GM21723 (cell line): ENCODE results near the gene ENTPD8.

Experiments used
- ATAC-seq: cut with Tn5 transposase; IDR thresholded peaks from one replicate; pipeline ENCODE4 v1.9.1; 2021; ENCODE audit warnings: mild to moderate bottlenecking, moderate library complexity; ENCODE audit not compliant: unreplicated experiment

ENTPD8 gene, protein sequence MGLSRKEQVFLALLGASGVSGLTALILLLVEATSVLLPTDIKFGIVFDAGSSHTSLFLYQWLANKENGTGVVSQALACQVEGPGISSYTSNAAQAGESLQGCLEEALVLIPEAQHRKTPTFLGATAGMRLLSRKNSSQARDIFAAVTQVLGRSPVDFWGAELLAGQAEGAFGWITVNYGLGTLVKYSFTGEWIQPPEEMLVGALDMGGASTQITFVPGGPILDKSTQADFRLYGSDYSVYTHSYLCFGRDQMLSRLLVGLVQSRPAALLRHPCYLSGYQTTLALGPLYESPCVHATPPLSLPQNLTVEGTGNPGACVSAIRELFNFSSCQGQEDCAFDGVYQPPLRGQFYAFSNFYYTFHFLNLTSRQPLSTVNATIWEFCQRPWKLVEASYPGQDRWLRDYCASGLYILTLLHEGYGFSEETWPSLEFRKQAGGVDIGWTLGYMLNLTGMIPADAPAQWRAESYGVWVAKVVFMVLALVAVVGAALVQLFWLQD

DNA sequence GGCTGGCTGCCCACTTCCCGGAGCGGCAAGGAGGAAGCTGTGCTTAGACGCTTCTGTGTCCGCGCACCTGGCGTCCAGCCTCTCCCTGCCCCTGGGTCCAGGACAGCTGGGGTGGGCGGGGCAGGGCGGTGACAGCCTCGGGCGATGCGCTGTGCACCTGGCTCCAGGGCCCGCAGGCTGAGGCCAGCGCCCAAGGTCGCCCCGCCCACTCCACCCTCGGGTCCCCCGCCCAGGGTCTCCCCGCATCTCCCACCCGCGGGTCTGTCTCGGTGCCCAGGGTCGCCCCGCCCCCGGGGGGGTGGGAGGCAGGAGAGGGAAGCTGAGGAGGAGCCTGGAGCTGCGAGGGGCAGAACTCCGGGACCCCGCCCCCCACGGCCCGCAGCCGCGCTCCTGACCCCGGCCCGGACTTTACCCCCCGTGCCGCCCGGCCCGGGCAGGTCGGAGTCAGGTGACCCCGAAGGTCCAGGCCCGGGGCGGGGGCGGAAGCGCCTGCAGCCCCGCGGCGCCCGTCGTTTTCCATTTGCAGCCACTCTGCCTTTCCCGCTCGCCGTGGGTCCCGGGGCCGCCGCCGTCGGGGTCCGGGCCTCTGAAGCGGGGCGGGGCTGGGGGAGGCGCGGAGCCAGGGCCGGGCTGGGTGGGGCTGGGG, at the start of gene ENTPD8:
Gene ENTPD8, minus strand, starts transcription at position 69 of the 646 bp plus-strand sequence. CDS start 3,072 bp downstream, outside the sequence.
- ATAC-seq, result no peak

DNA sequence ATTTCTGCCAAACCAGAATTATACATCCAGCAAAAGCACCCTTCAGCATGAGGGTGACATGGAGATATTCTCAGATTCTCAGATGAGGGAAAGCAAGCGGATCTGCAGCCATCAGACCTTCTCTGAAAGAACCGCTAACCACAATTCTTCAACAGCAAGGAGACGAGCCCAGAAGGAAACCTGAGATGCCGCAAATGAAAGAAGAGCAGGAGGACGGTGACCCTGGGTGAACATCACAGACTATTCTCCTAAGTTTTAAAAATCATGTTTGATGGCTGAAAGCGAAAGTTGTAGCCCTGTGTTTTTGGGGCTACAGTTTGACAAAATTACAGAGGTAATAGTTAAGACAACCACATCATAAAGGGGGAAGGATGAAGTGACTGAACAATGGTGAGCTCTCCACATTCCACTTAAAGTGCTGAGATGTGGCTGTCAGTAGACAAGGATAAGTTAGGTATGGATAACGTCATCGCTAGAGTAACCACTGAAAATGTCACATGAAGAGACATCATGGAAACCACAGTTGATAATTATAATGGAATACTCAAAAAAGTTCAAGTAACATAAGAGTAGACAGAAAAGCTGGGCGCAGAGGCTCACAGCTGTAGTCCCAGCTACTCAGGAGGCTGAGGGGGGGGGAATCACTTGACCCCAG, 49.5 kb upstream of the ENTPD8 start:
- ATAC-seq, result no peak

DNA sequence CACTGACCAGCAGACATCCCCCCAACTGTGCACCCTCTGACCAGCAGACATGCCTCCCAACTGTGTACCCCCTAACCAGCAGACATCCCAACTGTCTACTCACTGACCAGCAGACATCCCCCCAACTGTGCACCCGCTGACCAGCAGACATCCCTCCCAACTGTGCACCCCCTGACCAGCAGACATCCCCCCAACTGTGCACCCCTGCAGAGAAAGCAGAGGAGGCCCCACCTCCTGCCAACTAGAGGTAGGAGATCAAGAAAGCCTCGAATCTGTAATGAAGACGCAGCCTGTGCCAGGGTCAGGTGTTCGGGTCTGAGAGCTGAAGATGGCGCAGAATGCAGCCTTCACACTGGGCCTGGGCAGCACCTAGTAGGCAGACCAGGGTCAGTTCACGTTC, 47.7 kb upstream of the ENTPD8 start:
- ATAC-seq, result no peak

DNA sequence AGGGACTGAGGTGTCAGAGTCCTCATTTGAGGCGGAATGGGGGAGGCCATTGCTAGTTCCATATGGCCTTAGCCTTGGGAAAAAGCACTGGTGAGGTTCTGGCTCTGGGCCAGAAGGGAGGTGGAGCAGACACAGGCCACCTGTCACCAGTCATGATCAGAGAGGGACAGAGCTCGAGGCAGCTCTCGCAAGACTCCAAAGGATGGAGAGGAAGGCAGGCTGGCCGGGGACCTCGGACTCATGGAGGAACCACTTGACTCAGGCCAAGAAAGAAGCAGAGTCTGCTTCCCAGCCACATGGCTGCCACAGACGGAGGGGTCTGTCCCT, 47.1 kb upstream of the ENTPD8 start:
- ATAC-seq, result no peak

DNA sequence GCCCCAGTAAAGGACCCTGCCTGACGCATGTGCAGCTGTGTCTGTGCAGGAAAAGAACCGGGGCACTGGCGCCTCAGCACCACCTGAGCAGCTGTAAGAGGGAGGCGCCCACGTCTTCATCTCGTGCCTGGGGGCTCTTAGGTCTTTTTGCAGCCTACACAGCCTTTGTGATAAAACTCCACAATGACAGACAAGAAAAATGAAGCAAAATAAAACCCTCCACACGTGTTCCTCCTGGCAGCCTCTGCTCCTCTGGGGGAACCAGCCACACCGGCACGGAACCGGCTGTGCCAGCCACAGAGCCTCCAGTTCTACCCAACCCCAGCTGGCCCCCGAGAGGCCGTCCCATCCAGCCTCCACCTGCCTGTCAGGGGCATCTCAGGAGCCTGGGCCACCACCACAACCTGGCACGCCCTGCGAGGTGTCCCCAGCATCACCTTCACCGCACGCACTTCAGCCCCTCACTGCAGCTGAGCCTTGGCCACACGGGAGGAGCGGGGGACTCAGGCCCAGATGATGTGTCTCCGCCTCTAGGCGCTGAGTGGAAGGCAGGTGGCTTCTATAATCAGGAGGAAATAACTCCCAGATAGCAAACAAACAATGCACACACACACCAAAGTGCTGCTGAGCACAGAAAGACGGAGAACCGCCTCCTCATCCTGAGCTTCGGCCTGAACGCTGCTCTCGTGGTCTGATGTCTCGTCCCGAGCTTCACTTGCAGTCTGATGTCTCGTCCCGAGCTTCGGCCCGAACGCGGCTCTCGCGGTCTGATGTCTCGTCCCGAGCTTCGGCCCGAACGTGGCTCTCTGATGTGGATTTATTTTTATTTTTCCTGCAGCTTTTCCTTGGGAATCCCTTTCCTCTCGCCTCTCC, 46.5 kb upstream of the ENTPD8 start:
- no peak for ATAC-seq

DNA sequence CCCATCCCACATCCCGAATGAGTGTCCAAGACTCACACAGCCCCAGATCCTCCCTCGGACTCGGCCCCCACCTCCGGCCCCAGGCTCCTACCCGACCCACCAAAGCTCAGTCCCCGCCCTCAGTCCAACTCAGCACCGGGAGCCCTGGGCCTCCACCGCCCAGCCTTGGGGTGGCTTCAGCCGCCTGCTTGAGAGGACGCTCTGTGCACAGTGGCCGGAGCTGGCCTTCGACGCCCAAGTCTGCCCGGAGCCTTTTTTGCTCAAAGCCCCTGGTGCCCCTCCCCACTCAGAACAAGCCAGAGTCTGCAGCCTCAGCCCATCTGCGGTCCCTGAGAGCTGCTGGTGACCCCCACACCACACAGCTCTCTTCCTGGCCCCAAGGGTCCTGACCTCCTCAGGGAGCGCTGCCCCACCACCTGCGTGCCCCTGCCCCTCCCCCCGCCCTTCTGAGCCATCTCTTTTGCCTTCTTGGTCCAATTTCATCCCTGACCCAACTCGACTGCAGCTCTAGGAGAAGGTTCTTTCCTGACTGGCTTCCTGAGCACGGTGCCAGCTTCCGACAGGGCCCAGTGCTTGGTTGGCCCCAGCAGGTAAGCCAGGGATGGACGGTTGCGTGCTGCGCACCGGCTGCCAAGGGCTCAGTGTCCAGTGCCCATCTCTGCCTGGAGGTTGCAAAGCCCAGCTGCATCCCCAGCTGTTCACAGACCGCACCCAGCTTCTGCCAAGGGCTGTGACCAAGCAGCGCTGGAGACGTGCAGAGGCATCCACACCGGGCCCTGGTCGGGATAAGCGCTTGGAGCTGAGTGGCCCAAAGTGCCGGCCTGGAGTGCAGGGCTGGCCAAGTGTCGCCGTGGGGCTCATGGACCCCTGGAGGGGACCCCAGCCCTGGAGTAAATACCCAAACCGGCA, 45.6 kb upstream of the ENTPD8 start:
- ATAC-seq, result no peak

DNA sequence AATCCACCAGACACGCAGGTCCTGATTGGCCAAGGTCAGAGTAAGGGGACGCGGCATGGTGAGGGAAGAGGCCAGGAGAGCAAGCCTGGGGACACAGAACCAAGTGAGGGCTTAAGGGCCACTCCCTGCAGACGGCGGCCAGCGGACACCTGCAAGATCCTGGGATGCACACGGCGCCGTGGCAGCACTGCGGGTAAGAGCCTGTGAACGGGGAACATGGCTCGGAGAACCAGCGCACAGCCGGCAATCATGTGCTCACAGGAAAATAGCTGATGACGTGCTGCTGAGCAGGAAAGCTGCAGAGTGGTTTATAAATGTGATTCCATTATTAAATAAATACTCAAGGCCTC, 45.0 kb upstream of the ENTPD8 start:
- no peak for ATAC-seq

DNA sequence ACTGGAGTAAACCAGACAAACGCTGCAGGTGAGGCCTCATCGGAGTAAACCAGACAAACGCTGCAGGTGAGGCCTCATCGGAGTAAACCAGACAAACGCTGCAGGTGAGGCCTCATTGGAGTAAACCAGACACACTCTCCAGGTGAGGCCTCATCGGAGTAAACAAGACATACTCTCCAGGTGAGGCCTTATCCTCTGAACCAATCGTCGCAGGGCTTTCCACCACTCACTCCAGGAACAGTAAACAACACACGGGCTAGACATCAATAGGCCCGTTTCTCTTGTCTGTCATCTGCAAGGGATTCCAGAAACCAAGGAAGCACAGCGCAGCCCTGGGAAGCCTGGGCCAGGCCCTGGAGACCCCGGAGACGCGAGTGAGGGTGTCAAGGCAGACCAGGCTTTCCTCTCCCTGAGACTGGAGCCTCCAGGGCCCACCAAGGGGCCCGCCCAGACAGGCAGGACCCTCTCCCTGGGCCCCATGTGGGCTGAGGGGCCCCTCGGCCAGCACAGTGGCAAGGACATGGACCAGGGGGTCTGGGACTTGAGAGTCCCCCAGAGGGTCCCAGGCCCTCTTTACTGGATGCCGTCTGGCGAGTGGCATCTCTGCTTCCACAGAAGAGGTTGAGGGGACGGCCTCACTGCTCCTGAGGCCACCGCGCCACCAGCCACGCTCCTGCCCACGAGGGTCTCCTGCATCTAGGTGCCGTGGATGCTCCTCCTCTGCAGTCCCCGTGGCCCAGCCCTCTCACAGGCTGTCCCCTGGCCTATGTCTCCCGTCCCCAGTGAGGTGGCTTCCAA, 44.4 kb upstream of the ENTPD8 start:
- ATAC-seq, result no peak

DNA sequence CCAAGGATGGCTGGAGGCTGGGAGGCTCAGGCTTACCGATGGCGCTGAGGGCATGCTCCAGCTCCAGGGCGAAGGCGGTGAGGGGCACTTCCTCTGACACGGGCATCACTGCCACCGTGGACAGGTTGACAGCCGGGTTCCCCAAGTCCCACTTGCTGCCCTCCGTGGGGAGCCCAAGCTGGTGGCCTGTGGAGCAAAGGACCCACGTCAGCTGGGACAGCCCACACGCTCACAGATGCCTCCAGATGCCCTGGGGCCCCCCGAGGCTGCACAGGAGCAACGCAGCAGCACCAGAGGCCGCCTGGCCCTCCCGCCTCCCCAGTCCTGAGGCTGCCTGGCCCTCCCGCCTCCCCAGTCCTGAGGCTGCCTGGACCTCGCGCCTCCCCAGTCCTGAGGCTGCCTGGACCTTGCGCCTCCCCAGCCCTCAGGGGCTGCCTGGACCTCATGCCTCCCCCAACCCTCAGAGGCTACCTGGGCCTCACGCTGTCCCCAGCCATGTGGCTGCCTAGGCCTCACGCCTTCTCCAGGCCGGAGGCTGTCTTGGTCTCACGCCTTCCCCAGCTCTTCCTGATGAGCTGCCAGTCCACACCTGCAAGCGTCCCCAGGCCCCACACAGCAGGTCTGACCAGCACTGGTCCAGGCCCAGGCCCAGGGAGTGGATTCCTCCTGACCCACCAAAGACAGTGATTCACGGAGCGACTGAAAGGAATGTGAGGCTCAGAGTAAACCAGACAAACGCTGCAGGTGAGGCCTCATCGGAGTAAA, 43.6 kb upstream of the ENTPD8 start:
- ATAC-seq, result no peak

DNA sequence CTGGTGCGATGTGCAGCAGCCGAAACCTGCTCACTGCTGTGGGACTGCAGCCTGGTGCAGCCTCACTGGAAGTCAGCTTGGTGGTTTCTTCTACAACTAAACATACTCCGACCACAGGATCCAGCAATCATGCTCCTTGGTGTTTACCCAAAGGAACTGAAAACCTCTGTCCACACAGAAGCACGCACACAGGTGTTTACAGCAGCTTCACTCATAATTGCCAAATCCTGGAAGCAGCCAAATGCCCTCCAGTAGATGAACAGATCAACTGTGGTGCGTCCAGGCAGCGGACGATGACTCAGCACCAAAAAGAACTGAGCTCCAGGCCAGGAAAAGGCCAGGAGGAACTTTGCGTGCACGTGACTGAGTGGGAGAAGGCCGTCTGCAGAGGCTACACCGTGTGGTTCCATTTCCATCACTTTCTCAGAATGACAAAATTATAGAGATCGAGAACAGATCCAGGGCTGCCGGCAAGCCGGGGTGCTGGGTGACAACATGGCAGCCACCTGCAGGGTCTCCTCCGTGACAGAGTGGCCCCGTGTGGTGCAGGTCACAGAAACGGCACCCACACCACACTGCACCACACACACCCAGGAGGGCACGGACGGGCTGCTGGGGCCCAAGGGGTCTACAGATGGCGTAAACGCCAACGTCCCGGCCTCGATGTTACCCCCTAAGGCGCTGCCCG, 41.1 kb upstream of the ENTPD8 start:
- no peak for ATAC-seq

DNA sequence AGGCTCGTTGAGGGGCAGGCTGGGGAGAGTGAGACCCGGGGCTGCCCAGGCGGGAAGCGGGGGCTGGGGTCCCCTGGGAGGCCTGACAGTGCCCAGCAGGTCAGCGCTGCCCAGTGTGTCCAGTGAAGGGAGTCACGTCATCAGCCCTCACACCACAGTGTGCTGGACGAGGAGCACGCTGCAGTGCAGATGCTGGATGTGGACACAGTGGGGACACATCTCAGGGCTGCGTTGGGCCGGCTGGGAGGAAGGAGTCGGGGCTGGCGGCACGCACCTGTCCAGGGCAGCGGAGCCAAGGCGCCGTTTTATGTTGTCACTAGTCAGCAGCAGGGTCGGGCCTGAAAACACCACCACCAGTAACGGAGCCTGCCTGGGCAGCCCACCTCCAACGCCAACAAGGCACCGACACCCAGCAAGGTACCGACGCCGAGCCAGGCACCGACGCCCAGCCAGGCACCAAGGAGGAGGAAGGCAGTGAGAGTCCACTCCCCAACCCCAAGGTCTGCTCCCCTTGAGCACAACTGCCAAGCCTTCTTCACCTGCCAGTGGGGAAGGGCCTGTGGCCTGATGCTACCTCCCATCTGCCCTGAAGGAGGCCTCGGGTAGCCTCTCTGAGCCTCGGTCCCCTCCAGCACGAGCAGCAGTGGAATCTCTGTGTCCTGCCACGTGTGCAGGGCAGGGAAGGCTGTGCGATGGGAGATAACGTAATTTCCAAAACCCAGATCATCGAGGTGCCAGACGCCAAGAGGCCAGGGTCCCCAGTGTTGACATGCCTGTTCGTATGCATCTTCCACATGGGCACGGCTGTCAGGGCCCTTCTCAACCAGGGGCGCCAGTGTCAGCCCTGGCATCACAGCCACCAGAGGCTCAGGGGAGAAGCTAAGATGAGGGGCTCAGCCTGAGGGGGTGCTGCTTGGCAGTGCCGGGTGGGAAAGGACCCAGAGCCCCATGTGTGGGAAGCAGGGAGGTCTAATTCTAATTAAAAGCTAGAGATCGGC, 39.8 kb upstream of the ENTPD8 start:
- no peak for ATAC-seq

DNA sequence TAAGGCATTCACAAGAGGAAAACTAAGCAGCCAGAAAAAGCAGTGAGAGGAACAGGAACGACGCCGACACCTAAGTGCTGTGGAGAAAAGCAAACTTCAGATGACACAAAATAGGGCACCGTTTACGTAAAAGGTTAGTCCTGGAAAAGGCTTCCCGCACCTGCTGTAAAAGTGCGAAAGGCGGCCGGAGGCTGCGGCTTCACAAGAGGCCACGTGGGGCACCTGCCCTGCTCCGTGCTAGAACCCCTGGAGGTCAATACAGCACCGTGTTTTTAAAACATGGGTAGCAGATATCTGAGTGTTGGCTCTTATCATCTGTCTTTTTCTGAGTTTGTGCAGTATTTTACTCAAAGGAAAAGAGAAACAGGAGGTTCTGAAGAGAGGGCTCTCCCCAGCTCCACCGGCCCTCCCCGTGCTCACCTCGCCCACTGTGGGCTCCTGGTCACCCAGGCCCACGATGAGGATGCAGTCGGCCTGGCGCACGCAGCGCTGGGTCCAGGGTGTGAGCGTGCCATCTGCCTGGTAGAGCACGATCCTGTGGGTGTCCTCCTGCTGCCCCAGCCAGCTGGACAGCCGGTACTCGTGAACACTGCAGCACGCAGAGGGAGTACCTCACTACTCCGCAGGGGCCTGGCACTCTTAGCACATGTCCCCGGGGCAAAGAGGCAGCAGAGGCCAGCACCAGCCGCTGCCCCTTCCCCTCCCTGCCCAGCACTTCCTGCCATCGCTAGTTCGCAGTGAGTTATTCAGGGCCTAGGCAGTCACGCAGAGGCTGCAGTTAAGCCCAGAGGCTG, 38.9 kb upstream of the ENTPD8 start:
- ATAC-seq, result no peak

DNA sequence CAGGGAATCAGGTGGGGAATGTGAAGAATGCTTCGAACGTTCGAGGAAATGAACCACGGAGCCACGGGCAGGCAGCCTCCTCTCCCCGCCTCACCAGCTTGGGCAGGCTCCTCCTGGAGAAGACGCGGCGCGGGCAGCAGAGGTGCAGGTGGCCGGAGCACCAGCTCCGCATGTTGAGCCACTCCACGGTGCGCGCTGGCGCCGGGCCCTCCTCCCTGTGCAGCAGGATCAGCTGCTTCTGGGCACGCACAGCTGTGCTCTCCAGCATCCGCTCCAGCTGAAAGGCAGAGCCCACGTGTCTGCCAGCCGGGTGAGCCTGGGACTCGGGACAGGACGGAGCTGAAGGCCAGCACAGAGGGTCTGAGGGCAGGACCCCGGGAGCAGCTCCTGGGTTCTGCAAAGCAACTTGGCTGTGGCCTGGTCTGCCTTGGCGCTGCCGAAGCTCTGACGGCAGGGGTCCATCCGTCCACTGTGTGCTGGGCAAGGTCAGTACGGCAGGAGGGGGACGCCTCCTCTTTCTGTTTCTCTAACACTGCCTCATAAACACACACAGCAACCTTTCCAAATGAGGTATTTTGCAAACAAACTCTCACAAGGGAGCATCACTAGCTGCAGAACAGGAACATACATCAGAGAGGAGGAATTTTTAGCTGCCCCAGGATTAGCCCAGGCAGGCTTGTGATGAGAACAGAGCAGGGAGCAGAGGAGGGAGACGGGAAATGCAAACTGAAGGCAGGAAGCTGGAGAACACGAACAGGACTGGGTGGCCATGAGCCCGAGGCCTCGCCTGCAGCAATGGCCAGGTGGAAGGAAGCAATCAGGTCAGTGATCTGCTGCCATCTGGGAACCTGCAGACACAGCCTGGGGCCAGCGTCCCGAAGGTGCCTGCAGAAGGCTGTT, 38.1 kb upstream of the ENTPD8 start:
- no peak for ATAC-seq

DNA sequence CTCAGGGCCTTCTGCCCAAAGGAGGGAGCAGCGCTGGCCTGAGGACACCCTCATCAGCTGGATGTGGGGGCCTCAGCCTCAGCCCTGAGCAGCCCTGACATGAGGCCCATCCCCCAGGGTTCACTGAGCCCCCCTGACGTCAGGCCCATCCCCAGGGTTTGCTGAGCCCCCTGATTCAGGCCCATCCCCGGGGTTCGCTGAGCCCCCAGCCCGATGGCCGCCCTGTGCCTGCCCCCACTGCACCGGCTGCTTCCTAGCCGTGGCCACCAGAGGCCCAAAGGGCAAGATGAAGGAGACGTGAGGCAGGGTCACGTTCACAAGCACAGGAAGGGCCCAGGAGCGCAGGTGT, 37.4 kb upstream of the ENTPD8 start:
- ATAC-seq, result no peak
